GM12878 (cell line): ENCODE measurements around the gene PDGFA. TPM values are rescaled to one million over a fixed set of nuclear protein-coding genes. Genes with fewer than 3 reads are reported as not detected.

Experiments used
- ATAC-seq: fragments of 200-7000 bp; cut with Tn5 transposase; 3 replicates; pipeline ENCODE4 v1.9.1; 2020; ENCODE audit warnings: mild to moderate bottlenecking, moderate library complexity
- BruUV-seq: library from RNA; stranded (reverse); fragments of 400-500 nt; replicated peaks from 2 replicates; lab custom pipeline; 2021; lab: Mats Ljungman, UMichigan
- CTCF ChIA-PET: fragments of 300-600 bp; sonication (Branson Sonifier 250); formaldehyde crosslinking; extraction: SDS; loops from one replicate; lab custom pipeline; 2021; ENCODE audit warnings: inconsistent platforms; lab: Yijun Ruan, JAX
- POLR2A ChIA-PET: fragments of 350-600 bp; formaldehyde crosslinking; extraction: SDS; loops from one replicate; lab custom pipeline; 2021; ENCODE audit warnings: inconsistent platforms; lab: Charles Lee
- RAD21 ChIA-PET: fragments of 300-600 bp; sonication (Branson Sonifier 250); formaldehyde crosslinking; loops from one replicate; lab custom pipeline; 2023; ENCODE audit warnings: antibody characterized with exemption; ENCODE audit not compliant: unreplicated experiment; lab: Charles Lee
- SMC1A ChIA-PET: fragments of 300-600 bp; sonication (Branson Sonifier 250); formaldehyde crosslinking; loops from one replicate; lab custom pipeline; 2023; ENCODE audit not compliant: unreplicated experiment, uncharacterized antibody; lab: Charles Lee
- DNase-seq: peaks from one replicate; pipeline ENCODE4 v3.0.0-alpha.2; 2011; ENCODE audit warnings: low read depth, low spot score
- FAIRE-seq: peaks from 3 replicates; lab custom pipeline; 2011; peaks lifted over from hg19 to GRCh38; lab: Jason Lieb, UNC
- H2AFZ ChIP-seq: 2 replicates; pipeline ENCODE4 v1.6.0; 2011; ENCODE audit warnings: low read depth, low read length, control low read depth; ENCODE audit not compliant: control insufficient read depth
- H3K27ac ChIP-seq: 2 replicates; pipeline ENCODE4 v1.5.1; 2011; ENCODE audit warnings: control low read depth; ENCODE audit not compliant: control insufficient read depth, insufficient read depth
- H3K27me3 ChIP-seq, 2 experiments: replicated peaks in 1 of 2; 2 replicates each; pipeline versions ENCODE4 v1.6.0 to v1.6.1; 2011; ENCODE audit warnings: low read length in 1 of 2; ENCODE audit not compliant: control insufficient read depth in 2 of 2, insufficient read depth in 2 of 2
- H3K36me3 ChIP-seq, 2 experiments: 2 replicates each; pipeline ENCODE4 v1.5.1; 2011; ENCODE audit warnings: low read length in 1 of 2; ENCODE audit not compliant: control insufficient read depth in 2 of 2, insufficient read depth in 2 of 2
- H3K4me1 ChIP-seq: 2 replicates; pipeline ENCODE4 v1.6.1; 2011; ENCODE audit warnings: mild to moderate bottlenecking, low read length, moderate library complexity, mixed read lengths; ENCODE audit not compliant: control insufficient read depth, insufficient read depth
- H3K4me2 ChIP-seq: 2 replicates; pipeline ENCODE4 v1.6.0; 2011; ENCODE audit warnings: control low read depth; ENCODE audit not compliant: control insufficient read depth, insufficient read depth
- H3K4me3 ChIP-seq: fragments of 200-600 bp; sonication (generic); 2 replicates; pipeline ENCODE4 v1.5.1; 2016
- H3K79me2 ChIP-seq: 2 replicates; pipeline ENCODE4 v1.6.0; 2011; ENCODE audit warnings: low read length; ENCODE audit not compliant: control insufficient read depth, insufficient read depth
- H3K9ac ChIP-seq: 2 replicates; pipeline ENCODE4 v1.8.0; 2011; ENCODE audit warnings: low read length, control low read depth, mixed read lengths; ENCODE audit not compliant: control insufficient read depth, insufficient read depth
- H3K9me3 ChIP-seq: replicated peaks from 3 replicates; pipeline ENCODE4 v1.5.1; 2011; ENCODE audit warnings: mild to moderate bottlenecking, low read length; ENCODE audit not compliant: control insufficient read depth, insufficient read depth
- H4K20me1 ChIP-seq: 2 replicates; pipeline ENCODE4 v1.6.0; 2011; ENCODE audit not compliant: control insufficient read depth, insufficient read depth
- ASH2L ChIP-seq: fragments of 300-600, 200-600 bp; sonication (generic); IDR thresholded peaks from 2 replicates; pipeline ENCODE4 v1.6.1; 2017; ENCODE audit warnings: low read depth, mild to moderate bottlenecking, borderline replicate concordance
- CEBPB ChIP-seq, 2 experiments: fragments of 150-350 bp in 1 of 2; IDR thresholded peaks; 2 replicates each; pipeline ENCODE4 v1.6.1; 2012 to 2014; ENCODE audit warnings: low read depth in 2 of 2, low read length in 2 of 2, borderline replicate concordance in 1 of 2, inconsistent platforms in 1 of 2
- EP300 ChIP-seq, 2 experiments: fragments of 150-350 bp in 1 of 2; IDR thresholded peaks; 2 replicates each; pipeline ENCODE4 v1.6.1; 2011 to 2012; ENCODE audit warnings: low read depth in 2 of 2, low read length in 2 of 2, borderline replicate concordance in 1 of 2, improper control_type of control experiment in 1 of 2, inconsistent platforms in 1 of 2; ENCODE audit not compliant: control insufficient read depth in 1 of 2
- FOS ChIP-seq: IDR thresholded peaks from 3 replicates; pipeline ENCODE4 v1.6.1; 2011; ENCODE audit warnings: borderline replicate concordance; ENCODE audit not compliant: insufficient read length; ENCODE audit errors: extremely low read depth
- FOXM1 ChIP-seq: IDR thresholded peaks from 2 replicates; pipeline ENCODE4 v1.6.1; 2012; ENCODE audit warnings: low read depth, mild to moderate bottlenecking, inconsistent platforms, low read length, moderate library complexity
- HDAC6 ChIP-seq: fragments of 200-600 bp; sonication (generic); IDR thresholded peaks from one replicate; pipeline ENCODE4 v1.8.0; 2017; ENCODE audit warnings: antibody characterized with exemption; ENCODE audit not compliant: unreplicated experiment
- MEF2A ChIP-seq: IDR thresholded peaks from 2 replicates; pipeline ENCODE4 v1.6.1; 2011; ENCODE audit warnings: low read depth, mild to moderate bottlenecking, low read length, moderate library complexity; ENCODE audit not compliant: insufficient read depth
- NRF1 ChIP-seq: conservative IDR thresholded peaks from 2 replicates; pipeline ENCODE4 v1.6.1; 2011; ENCODE audit warnings: mild to moderate bottlenecking, low read depth, low read length, improper control_type of control experiment
- RCOR1 ChIP-seq: conservative IDR thresholded peaks from 2 replicates; pipeline ENCODE4 v1.6.1; 2012; ENCODE audit warnings: low read depth, low read length, improper control_type of control experiment
- STAT1 ChIP-seq: fragments of 450-650 bp; conservative IDR thresholded peaks from 2 replicates; pipeline ENCODE4 v1.6.1; 2014; ENCODE audit warnings: antibody characterized with exemption, mild to moderate bottlenecking
- ZNF622 ChIP-seq: fragments of 450-650 bp; IDR thresholded peaks from 2 replicates; pipeline ENCODE4 v1.6.1; 2017; ENCODE audit warnings: mild to moderate bottlenecking, inconsistent platforms
- WGBS: methylation state at CpG from one replicate; pipeline ENCODE4 v1.1.6; 2016; ENCODE audit warnings: low lambda C conversion rate; ENCODE audit not compliant: insufficient replicate concordance, insufficient coverage; ENCODE audit errors: missing lambda C conversion rate; 5-methylcytosine and 5-hydroxymethylcytosine counted together
- in situ Hi-C: fragments of 300-500 bp; cut with MboI; formaldehyde crosslinking; loops from 9 replicates; pipeline ENCODE4 v1.14.3; 2018; ENCODE audit warnings: mixed read lengths
- intact Hi-C: fragments of 100-400 bp; cut with micrococcal nuclease; formaldehyde crosslinking; loops from one replicate; pipeline ENCODE4 v1.14.2; 2022; ENCODE audit not compliant: unreplicated experiment
- polyA plus RNA-seq, 11 experiments: library from polyadenylated mRNA; depleted of rRNA in 4 of 11; unstranded in 6 of 11; stranded (reverse) in 5 of 11; fragments of >200 nt; fragmentation: Nextera tagmentation in 4 of 11; fragmentation: Illumina TruSeq in 1 of 11; extraction: Ambion mirVana in 4 of 11; extraction: Trizol in 1 of 11; gene quantifications; 1 replicate in 1 of 11; 2 replicates in 10 of 11; pipeline versions ENCODE4 v1.2.1 to v1.2.3, GENCODE V29; 2011 to 2016; ENCODE audit warnings: inconsistent platforms in 2 of 11, missing spikeins in 2 of 11, low read depth in 1 of 11
- total RNA-seq, 4 experiments: library from RNA; depleted of rRNA in 3 of 4; stranded (reverse); fragments of >200 nt in 3 of 4; fragmentation: Illumina TruSeq in 1 of 4; extraction: Trizol in 1 of 4; gene quantifications; 2 replicates each; pipeline versions ENCODE4 v1.2.1 to v1.2.3, GENCODE V29; 2013 to 2021
- TF ChIP-seq, protein P1 (sequence below): fragments of 450-650 bp; IDR thresholded peaks from 2 replicates; pipeline ENCODE4 v1.6.1; 2016; ENCODE audit warnings: mild to moderate bottlenecking, moderate library complexity, borderline replicate concordance
- TF ChIP-seq, protein P2 (sequence below): IDR thresholded peaks from 2 replicates; pipeline ENCODE4 v1.6.1; 2012; ENCODE audit warnings: mild to moderate bottlenecking, low read depth, low read length

The PDGFA gene
- total and polyA plus RNA-seq, 10 of the 15 experiments (the other 5 are each of a cell fraction or from before 2014, with no cell fraction given) = 2.5 to 10.0 (median 5.6) TPM

DNA sequence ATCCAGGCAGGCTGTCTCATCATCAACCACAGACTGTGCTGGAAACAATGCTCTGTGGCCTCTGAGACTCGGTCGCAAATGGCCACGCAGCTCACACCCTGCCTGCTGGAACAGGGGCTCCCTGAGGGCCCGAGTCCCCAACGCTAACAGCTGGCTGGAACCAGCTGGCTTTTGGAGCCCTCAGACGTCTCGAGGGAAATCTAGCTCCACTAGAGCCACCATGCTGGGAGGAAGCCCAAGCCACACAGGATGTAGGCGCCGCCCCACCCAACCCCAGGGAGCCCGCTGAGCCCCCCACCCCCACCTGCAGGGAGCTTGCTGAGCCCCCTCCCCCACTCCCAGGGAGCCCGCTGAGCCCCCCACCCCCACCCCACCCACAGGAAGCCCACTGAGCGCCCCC lies 21.4 kb upstream of the PDGFA start (continued):
- TF ChIP-seq MEF2A = no peak
- TF ChIP-seq EP300 (IDR thresholded peaks at IDR 0.05; ENCODE audit: borderline replicate concordance in 1 of 2, control insufficient read depth in 1 of 2, low read depth in 2 of 2, low read length in 2 of 2) = no peak
- no peak for TF ChIP-seq ZNF622

DNA sequence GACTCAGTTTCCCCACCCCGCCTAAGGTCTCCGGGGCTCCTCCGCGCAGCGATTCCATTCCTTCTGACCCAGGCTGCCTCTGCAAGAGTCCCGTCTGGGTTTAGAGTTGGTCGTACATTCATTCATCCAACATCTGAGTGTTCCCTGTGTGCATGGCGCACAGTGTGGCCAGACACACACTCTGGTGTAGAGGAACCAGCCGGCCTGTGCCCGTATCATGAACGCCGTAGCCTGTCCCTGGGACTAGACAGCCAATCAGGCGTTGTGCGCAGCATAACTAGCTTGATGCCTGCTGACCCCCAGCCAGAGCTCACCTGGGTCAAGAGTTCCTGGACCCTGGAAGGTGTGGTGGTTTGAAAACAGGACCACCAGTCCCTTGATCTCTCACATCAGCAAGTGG lies 20.9 kb upstream of the PDGFA start:
- Histone ChIP-seq H3K27ac (no peak overlapping the region), H3K4me3 (no peak overlapping the region), H3K4me1 (no peaks in the 10 kb centered on the region), H3K36me3 (no peaks in the 10 kb centered on the region), H3K27me3 (no peaks in the 10 kb centered on the region), H3K4me2 (no peak overlapping the region), H3K79me2 (no peaks in the 10 kb centered on the region), H4K20me1 (no peaks in the 10 kb centered on the region), H3K9ac (no peak overlapping the region), H2AFZ (no peak overlapping the region), H3K9me3 (no peaks in the 10 kb centered on the region; the same call in 2 of the 3 replicates)
- BruUV-seq = no TSS peak
- in situ Hi-C loops (no loop called here), intact Hi-C loops (no loop called here)
- FAIRE-seq (no peak), DNase-seq (no peak), ATAC-seq (no peak)
- ChIA-PET POLR2A (no interaction called here), CTCF (interaction anchor here (0.6 kb wide), 1 partner anchor 19 kb away, joined by 3 read pairs; no protein-coding TSS in a partner anchor), RAD21 (no interaction called here), SMC1A (no interaction called here)
- TF ChIP-seq STAT1 (no peak), ZNF622 (no peak), CEBPB (IDR thresholded peaks at IDR 0.05; ENCODE audit: borderline replicate concordance in 1 of 2, low read depth in 2 of 2, low read length in 2 of 2) (no peak), NRF1 (no peak), HDAC6 (no peak), ASH2L (no peak), FOS (no peak), FOXM1 (no peak), MEF2A (no peak), RCOR1 (no peak)
- TF ChIP-seq, protein P1, sequence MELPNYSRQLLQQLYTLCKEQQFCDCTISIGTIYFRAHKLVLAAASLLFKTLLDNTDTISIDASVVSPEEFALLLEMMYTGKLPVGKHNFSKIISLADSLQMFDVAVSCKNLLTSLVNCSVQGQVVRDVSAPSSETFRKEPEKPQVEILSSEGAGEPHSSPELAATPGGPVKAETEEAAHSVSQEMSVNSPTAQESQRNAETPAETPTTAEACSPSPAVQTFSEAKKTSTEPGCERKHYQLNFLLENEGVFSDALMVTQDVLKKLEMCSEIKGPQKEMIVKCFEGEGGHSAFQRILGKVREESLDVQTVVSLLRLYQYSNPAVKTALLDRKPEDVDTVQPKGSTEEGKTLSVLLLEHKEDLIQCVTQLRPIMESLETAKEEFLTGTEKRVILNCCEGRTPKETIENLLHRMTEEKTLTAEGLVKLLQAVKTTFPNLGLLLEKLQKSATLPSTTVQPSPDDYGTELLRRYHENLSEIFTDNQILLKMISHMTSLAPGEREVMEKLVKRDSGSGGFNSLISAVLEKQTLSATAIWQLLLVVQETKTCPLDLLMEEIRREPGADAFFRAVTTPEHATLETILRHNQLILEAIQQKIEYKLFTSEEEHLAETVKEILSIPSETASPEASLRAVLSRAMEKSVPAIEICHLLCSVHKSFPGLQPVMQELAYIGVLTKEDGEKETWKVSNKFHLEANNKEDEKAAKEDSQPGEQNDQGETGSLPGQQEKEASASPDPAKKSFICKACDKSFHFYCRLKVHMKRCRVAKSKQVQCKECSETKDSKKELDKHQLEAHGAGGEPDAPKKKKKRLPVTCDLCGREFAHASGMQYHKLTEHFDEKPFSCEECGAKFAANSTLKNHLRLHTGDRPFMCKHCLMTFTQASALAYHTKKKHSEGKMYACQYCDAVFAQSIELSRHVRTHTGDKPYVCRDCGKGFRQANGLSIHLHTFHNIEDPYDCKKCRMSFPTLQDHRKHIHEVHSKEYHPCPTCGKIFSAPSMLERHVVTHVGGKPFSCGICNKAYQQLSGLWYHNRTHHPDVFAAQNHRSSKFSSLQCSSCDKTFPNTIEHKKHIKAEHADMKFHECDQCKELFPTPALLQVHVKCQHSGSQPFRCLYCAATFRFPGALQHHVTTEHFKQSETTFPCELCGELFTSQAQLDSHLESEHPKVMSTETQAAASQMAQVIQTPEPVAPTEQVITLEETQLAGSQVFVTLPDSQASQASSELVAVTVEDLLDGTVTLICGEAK = no peak
- TF ChIP-seq, protein P2, sequence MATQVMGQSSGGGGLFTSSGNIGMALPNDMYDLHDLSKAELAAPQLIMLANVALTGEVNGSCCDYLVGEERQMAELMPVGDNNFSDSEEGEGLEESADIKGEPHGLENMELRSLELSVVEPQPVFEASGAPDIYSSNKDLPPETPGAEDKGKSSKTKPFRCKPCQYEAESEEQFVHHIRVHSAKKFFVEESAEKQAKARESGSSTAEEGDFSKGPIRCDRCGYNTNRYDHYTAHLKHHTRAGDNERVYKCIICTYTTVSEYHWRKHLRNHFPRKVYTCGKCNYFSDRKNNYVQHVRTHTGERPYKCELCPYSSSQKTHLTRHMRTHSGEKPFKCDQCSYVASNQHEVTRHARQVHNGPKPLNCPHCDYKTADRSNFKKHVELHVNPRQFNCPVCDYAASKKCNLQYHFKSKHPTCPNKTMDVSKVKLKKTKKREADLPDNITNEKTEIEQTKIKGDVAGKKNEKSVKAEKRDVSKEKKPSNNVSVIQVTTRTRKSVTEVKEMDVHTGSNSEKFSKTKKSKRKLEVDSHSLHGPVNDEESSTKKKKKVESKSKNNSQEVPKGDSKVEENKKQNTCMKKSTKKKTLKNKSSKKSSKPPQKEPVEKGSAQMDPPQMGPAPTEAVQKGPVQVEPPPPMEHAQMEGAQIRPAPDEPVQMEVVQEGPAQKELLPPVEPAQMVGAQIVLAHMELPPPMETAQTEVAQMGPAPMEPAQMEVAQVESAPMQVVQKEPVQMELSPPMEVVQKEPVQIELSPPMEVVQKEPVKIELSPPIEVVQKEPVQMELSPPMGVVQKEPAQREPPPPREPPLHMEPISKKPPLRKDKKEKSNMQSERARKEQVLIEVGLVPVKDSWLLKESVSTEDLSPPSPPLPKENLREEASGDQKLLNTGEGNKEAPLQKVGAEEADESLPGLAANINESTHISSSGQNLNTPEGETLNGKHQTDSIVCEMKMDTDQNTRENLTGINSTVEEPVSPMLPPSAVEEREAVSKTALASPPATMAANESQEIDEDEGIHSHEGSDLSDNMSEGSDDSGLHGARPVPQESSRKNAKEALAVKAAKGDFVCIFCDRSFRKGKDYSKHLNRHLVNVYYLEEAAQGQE = no peak
- WGBS = 93% methylated on average over 14 of the region's 14 CpGs
